ENCODE data around the gene MACIR. TPM values are rescaled to one million over a fixed set of nuclear protein-coding genes. Genes with fewer than 3 reads are reported as not detected.

MACIR gene
- total RNA-seq, 1 experiment from 2014 or later, result 23.4 TPM

GRCh38 chr5:103313056-103313455 lies 54.5 kb downstream of the MACIR start:
- no TSS peak for BruUV-seq (replicated peaks)
- ChIA-PET POLR2A (ENCODE audit: low non-redundant PET) (no interaction called here), CTCF (no interaction called here)
- Histone ChIP-seq H3K4me3 (ENCODE audit: low read depth, low read length, poor library complexity, severe bottlenecking) (no peak overlapping the region), H3K27ac (ENCODE audit: low read depth, low read length, poor library complexity, severe bottlenecking) (no peak overlapping the region), H3K27me3 (replicated peaks; ENCODE audit: insufficient read depth, low read depth, low read length, poor library complexity) (no peaks in the 10 kb centered on the region), H3K9me3 (ENCODE audit: low read depth, low read length, poor library complexity, severe bottlenecking) (no peaks in the 10 kb centered on the region), H3K4me1 (ENCODE audit: insufficient read depth, low read length, poor library complexity, severe bottlenecking) (peaks cover 7% of the 10 kb centered on the region), H3K36me3 (ENCODE audit: insufficient read depth, low read length, poor library complexity, severe bottlenecking) (no peaks in the 10 kb centered on the region)
- intact Hi-C loops (cut with micrococcal nuclease; ENCODE audit: unreplicated experiment), result no loop called here
- TF ChIP-seq EZH2 (IDR thresholded peaks at IDR 0.05; ENCODE audit: borderline replicate concordance, low read depth, low read length, poor library complexity, severe bottlenecking) (no peak), CTCF (conservative IDR thresholded peaks at IDR 0.05; ENCODE audit: low read depth, low read length) (no peak)
- peak; percentile 7 for DNase-seq (ENCODE audit: low spot score)

- Histone ChIP-seq H3K9me3 (ENCODE audit: low read depth, low read length, poor library complexity, severe bottlenecking) (no peaks in the 10 kb centered on the region), H3K27me3 (replicated peaks; ENCODE audit: insufficient read depth, low read depth, low read length, poor library complexity) (no peaks in the 10 kb centered on the region), H3K27ac (ENCODE audit: low read depth, low read length, poor library complexity, severe bottlenecking) (no peak overlapping the region), H3K36me3 (ENCODE audit: insufficient read depth, low read length, poor library complexity, severe bottlenecking) (no peaks in the 10 kb centered on the region), H3K4me3 (ENCODE audit: low read depth, low read length, poor library complexity, severe bottlenecking) (no peak overlapping the region), H3K4me1 (ENCODE audit: insufficient read depth, low read length, poor library complexity, severe bottlenecking) (peaks cover 7% of the 10 kb centered on the region)
- no TSS peak for BruUV-seq (replicated peaks)
- CTCF ChIA-PET, result no interaction called here
- TF ChIP-seq EZH2 (IDR thresholded peaks at IDR 0.05; ENCODE audit: borderline replicate concordance, low read depth, low read length, poor library complexity, severe bottlenecking), result no peak
- no peak for TF ChIP-seq CTCF (conservative IDR thresholded peaks at IDR 0.05; ENCODE audit: low read depth, low read length)
- POLR2A ChIA-PET (ENCODE audit: low non-redundant PET), result no interaction called here
- DNase-seq (ENCODE audit: low spot score), result no peak
- intact Hi-C loops (cut with micrococcal nuclease; ENCODE audit: unreplicated experiment), result no loop called here
These were observed 56.9 kb downstream of the MACIR start for GRCh38 chr5:103315455-103315854.

- H3K36me3 ChIP-seq (ENCODE audit: insufficient read depth, low read length, poor library complexity, severe bottlenecking), result no peaks in the 10 kb centered on the region
- no peaks in the 10 kb centered on the region for H3K4me1 ChIP-seq (ENCODE audit: insufficient read depth, low read length, poor library complexity, severe bottlenecking)
- BruUV-seq (replicated peaks), result no TSS peak
- POLR2A ChIA-PET (ENCODE audit: low non-redundant PET), result no interaction called here
- intact Hi-C loops (cut with micrococcal nuclease; ENCODE audit: unreplicated experiment), result no loop called here
- H3K27me3 ChIP-seq (replicated peaks; ENCODE audit: insufficient read depth, low read depth, low read length, poor library complexity), result no peaks in the 10 kb centered on the region
- CTCF ChIA-PET, result no interaction called here
- H3K9me3 ChIP-seq (ENCODE audit: low read depth, low read length, poor library complexity, severe bottlenecking), result no peaks in the 10 kb centered on the region
- no peak overlapping the region for H3K4me3 ChIP-seq (ENCODE audit: low read depth, low read length, poor library complexity, severe bottlenecking)
- TF ChIP-seq EZH2 (IDR thresholded peaks at IDR 0.05; ENCODE audit: borderline replicate concordance, low read depth, low read length, poor library complexity, severe bottlenecking), result no peak
- TF ChIP-seq CTCF (conservative IDR thresholded peaks at IDR 0.05; ENCODE audit: low read depth, low read length), result no peak
- DNase-seq (ENCODE audit: low spot score), result no peak
- H3K27ac ChIP-seq (ENCODE audit: low read depth, low read length, poor library complexity, severe bottlenecking), result no peak overlapping the region
These were observed 68.9 kb downstream of the MACIR start for GRCh38 chr5:103327451-103327850.

Measured in A673 (cell line).